OCI-LY1 (cell line): ENCODE data around the gene RAI1.

Source experiments
- H2AFZ ChIP-seq: fragments of 200-600 bp; sonication (generic), shearing (Covaris generic); 2 replicates; pipeline ENCODE4 v1.6.0; 2014; ENCODE audit warnings: antibody characterized with exemption, mild to moderate bottlenecking, low read length
- H3F3A ChIP-seq: fragments of 200-600 bp; sonication (generic), shearing (Covaris generic); 2 replicates; pipeline ENCODE4 v1.6.0; 2014; ENCODE audit warnings: mild to moderate bottlenecking, antibody characterized with exemption, low read length, moderate library complexity; ENCODE audit not compliant: insufficient read depth
- H3K27ac ChIP-seq: fragments of 200-600 bp; sonication (generic); 2 replicates; pipeline ENCODE4 v1.5.1; 2014; ENCODE audit warnings: low read length, mixed run types, mild to moderate bottlenecking, low read depth; ENCODE audit not compliant: poor library complexity, severe bottlenecking
- H3K27me3 ChIP-seq: fragments of 200-600 bp; sonication (generic); 2 replicates; pipeline ENCODE4 v1.6.0; 2014; ENCODE audit warnings: antibody characterized with exemption, mild to moderate bottlenecking, low read length, moderate library complexity; ENCODE audit not compliant: insufficient read depth
- H3K36me3 ChIP-seq: fragments of 200-600 bp; sonication (generic); 2 replicates; pipeline ENCODE4 v1.6.1; 2014; ENCODE audit warnings: mild to moderate bottlenecking, antibody characterized with exemption, low read length, moderate library complexity, mixed read lengths; ENCODE audit not compliant: insufficient read depth
- H3K4me1 ChIP-seq: fragments of 200-600 bp; sonication (generic); 2 replicates; pipeline ENCODE4 v1.5.1; 2014; ENCODE audit warnings: mild to moderate bottlenecking, low read length, moderate library complexity; ENCODE audit not compliant: insufficient read depth, severe bottlenecking
- H3K4me2 ChIP-seq: fragments of 200-600 bp; sonication (generic), shearing (Covaris generic); 2 replicates; pipeline ENCODE4 v1.6.1; 2014; ENCODE audit warnings: low read length
- H3K4me3 ChIP-seq: fragments of 200-600 bp; sonication (generic); 2 replicates; pipeline ENCODE4 v1.5.1; 2014; ENCODE audit warnings: low read length, low read depth, mild to moderate bottlenecking, mixed read lengths; ENCODE audit not compliant: poor library complexity, severe bottlenecking
- H3K79me2 ChIP-seq: fragments of 200-600 bp; shearing (Covaris generic); 2 replicates; pipeline ENCODE4 v1.6.1; 2016; ENCODE audit warnings: mixed run types, low read length, mixed read lengths; ENCODE audit not compliant: insufficient read depth
- H3K9ac ChIP-seq: fragments of 200-600 bp; sonication (generic), shearing (Covaris generic); 2 replicates; pipeline ENCODE4 v1.6.1; 2014; ENCODE audit warnings: mild to moderate bottlenecking, low read length, mixed read lengths
- H3K9me2 ChIP-seq: fragments of 200-600 bp; sonication (generic), shearing (Covaris generic); 2 replicates; pipeline ENCODE4 v1.6.1; 2014; ENCODE audit warnings: low read depth, mild to moderate bottlenecking, low read length, mixed read lengths
- H3K9me3 ChIP-seq: fragments of 200-600 bp; shearing (Covaris generic); 2 replicates; pipeline ENCODE4 v1.6.1; 2014; ENCODE audit warnings: low read length, mixed read lengths
- H4K20me1 ChIP-seq: fragments of 200-600 bp; sonication (generic), shearing (Covaris generic); 2 replicates; pipeline ENCODE4 v1.6.0; 2016; ENCODE audit warnings: mild to moderate bottlenecking, low read length; ENCODE audit not compliant: insufficient read depth
- CTCF ChIP-seq: fragments of 200-600 bp; sonication (generic), shearing (Covaris generic); IDR thresholded peaks from 2 replicates; pipeline ENCODE4 v1.5.1; 2017; ENCODE audit warnings: mild to moderate bottlenecking, antibody characterized with exemption, low read length, moderate library complexity, mixed read lengths
- EZH2 ChIP-seq: fragments of 200-600 bp; sonication (generic), shearing (Covaris generic); IDR thresholded peaks from 2 replicates; pipeline ENCODE4 v1.8.0; 2017; ENCODE audit warnings: borderline replicate concordance, mixed run types, mild to moderate bottlenecking, antibody characterized with exemption, low read length, moderate library complexity, mixed read lengths

Gene RAI1

GRCh38 chr17:17783116-17783824 is 102.0 kb downstream of the RAI1 start:
- TF ChIP-seq CTCF (peak; percentile 22; the same call in 1 of the 2 replicates), EZH2 (no peak)
- peak overlapping the region; percentile 48 for H3K4me3 ChIP-seq
- H3K9ac ChIP-seq = no peak overlapping the region
- no peaks in the 10 kb centered on the region for H3K79me2 ChIP-seq
- no peaks in the 10 kb centered on the region for H3K9me3 ChIP-seq
- H3F3A ChIP-seq = no peaks in the 10 kb centered on the region
- peak overlapping the region; percentile 61 for H3K4me2 ChIP-seq
- peaks cover 30% of the 10 kb centered on the region for H3K4me1 ChIP-seq
- H3K27ac ChIP-seq = no peak overlapping the region
- peaks cover 5% of the 10 kb centered on the region; the same call in 1 of the 2 replicates for H3K27me3 ChIP-seq
- H3K9me2 ChIP-seq = no peaks in the 10 kb centered on the region
- H2AFZ ChIP-seq = no peak overlapping the region
- H4K20me1 ChIP-seq = no peaks in the 10 kb centered on the region
- no peaks in the 10 kb centered on the region for H3K36me3 ChIP-seq

- H3K4me2 ChIP-seq = peak overlapping the region; percentile 61
- no peak overlapping the region for H3K9ac ChIP-seq
- peaks cover 30% of the 10 kb centered on the region for H3K4me1 ChIP-seq
- H3F3A ChIP-seq = no peaks in the 10 kb centered on the region
- no peak overlapping the region for H2AFZ ChIP-seq
- no peaks in the 10 kb centered on the region for H4K20me1 ChIP-seq
- no peaks in the 10 kb centered on the region for H3K9me2 ChIP-seq
- no peak overlapping the region for H3K27ac ChIP-seq
- H3K36me3 ChIP-seq = no peaks in the 10 kb centered on the region
- H3K9me3 ChIP-seq = no peaks in the 10 kb centered on the region
- TF ChIP-seq EZH2 (no peak), CTCF (no peak)
- H3K79me2 ChIP-seq = no peaks in the 10 kb centered on the region
- H3K4me3 ChIP-seq = peak overlapping the region; percentile 48
- H3K27me3 ChIP-seq = peaks cover 8% of the 10 kb centered on the region; the same call in 1 of the 2 replicates
Observed at GRCh38 chr17:17783825-17784656, 102.8 kb downstream of the RAI1 start.

- Histone ChIP-seq H3K4me2 (peak overlapping the region; percentile 61; the same call in 1 of the 2 replicates), H3F3A (no peaks in the 10 kb centered on the region), H4K20me1 (no peaks in the 10 kb centered on the region), H2AFZ (no peak overlapping the region), H3K4me1 (peaks cover 30% of the 10 kb centered on the region), H3K27me3 (peaks cover 14% of the 10 kb centered on the region; the same call in 1 of the 2 replicates), H3K9me2 (no peaks in the 10 kb centered on the region), H3K36me3 (no peaks in the 10 kb centered on the region), H3K9me3 (no peaks in the 10 kb centered on the region), H3K79me2 (no peaks in the 10 kb centered on the region), H3K27ac (no peak overlapping the region), H3K4me3 (no peak overlapping the region), H3K9ac (no peak overlapping the region)
- TF ChIP-seq EZH2 (no peak), CTCF (peak; percentile 28; the same call in 1 of the 2 replicates)
Observed at GRCh38 chr17:17784657-17785267, 103.5 kb downstream of the RAI1 start.
